HL-60 (cell line): ENCODE data around the gene IL22RA2.

Source experiments
- CTCF ChIP-seq: IDR thresholded peaks from one replicate; pipeline ENCODE4 v1.5.1; 2011; ENCODE audit warnings: low read length, control low read depth, inconsistent platforms; ENCODE audit not compliant: insufficient read depth
- TF ChIP-seq, protein P1 (sequence below): IDR thresholded peaks from 2 replicates; pipeline ENCODE4 v1.6.1; 2012; ENCODE audit warnings: low read depth; ENCODE audit not compliant: insufficient replicate concordance

DNA sequence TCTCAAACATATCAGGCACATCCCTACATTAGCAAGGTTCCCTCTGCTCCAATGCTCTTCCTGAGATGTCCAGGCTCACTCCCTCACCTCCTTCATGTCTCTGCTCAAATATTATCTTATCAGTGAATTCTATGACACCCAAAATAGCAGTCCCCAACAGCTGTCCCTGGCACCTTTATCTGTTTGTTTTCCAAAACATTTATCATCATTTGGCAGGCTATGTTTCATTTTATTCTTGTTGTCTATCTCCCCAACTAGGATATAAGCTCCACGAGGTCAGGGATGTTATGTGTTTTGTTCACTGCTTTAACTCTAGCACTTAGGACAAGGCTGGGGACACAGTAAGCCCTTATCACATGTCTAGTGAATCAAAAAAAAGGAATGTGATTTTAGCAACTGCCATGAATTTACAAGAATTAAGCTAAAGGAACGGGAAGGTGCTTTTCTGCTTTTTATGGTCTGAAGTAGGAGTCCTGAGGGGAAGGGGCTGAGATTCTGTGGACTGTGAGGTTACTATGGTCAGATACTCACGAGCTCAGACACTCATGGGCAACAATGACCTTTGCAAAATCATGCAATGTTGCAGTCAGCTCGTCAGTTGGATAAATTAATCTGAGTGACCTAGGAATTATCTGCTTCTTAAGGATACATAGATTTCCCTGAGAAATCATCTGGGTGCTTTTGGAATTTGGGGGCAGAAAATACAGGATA, 1.9 kb upstream of the IL22RA2 start:
- TF ChIP-seq, protein P1, sequence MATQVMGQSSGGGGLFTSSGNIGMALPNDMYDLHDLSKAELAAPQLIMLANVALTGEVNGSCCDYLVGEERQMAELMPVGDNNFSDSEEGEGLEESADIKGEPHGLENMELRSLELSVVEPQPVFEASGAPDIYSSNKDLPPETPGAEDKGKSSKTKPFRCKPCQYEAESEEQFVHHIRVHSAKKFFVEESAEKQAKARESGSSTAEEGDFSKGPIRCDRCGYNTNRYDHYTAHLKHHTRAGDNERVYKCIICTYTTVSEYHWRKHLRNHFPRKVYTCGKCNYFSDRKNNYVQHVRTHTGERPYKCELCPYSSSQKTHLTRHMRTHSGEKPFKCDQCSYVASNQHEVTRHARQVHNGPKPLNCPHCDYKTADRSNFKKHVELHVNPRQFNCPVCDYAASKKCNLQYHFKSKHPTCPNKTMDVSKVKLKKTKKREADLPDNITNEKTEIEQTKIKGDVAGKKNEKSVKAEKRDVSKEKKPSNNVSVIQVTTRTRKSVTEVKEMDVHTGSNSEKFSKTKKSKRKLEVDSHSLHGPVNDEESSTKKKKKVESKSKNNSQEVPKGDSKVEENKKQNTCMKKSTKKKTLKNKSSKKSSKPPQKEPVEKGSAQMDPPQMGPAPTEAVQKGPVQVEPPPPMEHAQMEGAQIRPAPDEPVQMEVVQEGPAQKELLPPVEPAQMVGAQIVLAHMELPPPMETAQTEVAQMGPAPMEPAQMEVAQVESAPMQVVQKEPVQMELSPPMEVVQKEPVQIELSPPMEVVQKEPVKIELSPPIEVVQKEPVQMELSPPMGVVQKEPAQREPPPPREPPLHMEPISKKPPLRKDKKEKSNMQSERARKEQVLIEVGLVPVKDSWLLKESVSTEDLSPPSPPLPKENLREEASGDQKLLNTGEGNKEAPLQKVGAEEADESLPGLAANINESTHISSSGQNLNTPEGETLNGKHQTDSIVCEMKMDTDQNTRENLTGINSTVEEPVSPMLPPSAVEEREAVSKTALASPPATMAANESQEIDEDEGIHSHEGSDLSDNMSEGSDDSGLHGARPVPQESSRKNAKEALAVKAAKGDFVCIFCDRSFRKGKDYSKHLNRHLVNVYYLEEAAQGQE: no peak
- no peak for TF ChIP-seq CTCF
